ENCODE results near the gene ACADVL.

DNA sequence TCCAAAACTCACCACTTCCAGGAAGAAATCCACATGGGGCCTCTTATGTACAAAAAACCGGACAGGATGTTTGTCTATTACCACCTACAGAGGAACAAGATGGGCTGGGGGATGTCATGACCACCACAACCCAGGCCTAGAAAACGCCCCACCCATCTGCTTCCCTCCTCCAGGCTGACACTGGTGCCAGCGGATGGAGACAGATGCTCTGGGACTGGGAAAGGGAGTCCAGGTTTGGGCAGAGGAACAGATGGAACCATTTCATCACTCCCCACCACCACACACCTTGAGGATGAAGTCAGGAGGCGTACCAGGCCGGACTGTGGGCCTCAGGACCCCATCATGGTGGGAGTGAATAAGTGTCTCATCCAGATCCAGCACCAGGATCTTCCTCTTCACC, 27.0 kb downstream of the ACADVL start:
- TF ChIP-seq, protein P1, sequence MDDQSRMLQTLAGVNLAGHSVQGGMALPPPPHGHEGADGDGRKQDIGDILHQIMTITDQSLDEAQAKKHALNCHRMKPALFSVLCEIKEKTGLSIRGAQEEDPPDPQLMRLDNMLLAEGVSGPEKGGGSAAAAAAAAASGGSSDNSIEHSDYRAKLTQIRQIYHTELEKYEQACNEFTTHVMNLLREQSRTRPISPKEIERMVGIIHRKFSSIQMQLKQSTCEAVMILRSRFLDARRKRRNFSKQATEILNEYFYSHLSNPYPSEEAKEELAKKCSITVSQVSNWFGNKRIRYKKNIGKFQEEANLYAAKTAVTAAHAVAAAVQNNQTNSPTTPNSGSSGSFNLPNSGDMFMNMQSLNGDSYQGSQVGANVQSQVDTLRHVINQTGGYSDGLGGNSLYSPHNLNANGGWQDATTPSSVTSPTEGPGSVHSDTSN (IDR thresholded peaks at IDR 0.05): no peak
- TF ChIP-seq, protein P2, sequence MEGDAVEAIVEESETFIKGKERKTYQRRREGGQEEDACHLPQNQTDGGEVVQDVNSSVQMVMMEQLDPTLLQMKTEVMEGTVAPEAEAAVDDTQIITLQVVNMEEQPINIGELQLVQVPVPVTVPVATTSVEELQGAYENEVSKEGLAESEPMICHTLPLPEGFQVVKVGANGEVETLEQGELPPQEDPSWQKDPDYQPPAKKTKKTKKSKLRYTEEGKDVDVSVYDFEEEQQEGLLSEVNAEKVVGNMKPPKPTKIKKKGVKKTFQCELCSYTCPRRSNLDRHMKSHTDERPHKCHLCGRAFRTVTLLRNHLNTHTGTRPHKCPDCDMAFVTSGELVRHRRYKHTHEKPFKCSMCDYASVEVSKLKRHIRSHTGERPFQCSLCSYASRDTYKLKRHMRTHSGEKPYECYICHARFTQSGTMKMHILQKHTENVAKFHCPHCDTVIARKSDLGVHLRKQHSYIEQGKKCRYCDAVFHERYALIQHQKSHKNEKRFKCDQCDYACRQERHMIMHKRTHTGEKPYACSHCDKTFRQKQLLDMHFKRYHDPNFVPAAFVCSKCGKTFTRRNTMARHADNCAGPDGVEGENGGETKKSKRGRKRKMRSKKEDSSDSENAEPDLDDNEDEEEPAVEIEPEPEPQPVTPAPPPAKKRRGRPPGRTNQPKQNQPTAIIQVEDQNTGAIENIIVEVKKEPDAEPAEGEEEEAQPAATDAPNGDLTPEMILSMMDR (IDR thresholded peaks at IDR 0.05): no peak
- TF ChIP-seq TCF12 (IDR thresholded peaks at IDR 0.05) (no peak), EP300 (IDR thresholded peaks at IDR 0.05; ENCODE audit: borderline replicate concordance in 1 of 2, low read depth in 1 of 2, low read length in 1 of 2) (no peak), CHD2 (IDR thresholded peaks at IDR 0.05; ENCODE audit: low read length, partially characterized antibody) (no peak), SMC3 (IDR thresholded peaks at IDR 0.05; ENCODE audit: low read depth, low read length) (no peak), MEF2A (IDR thresholded peaks at IDR 0.05; ENCODE audit: borderline replicate concordance, low read depth) (no peak), YY1 (IDR thresholded peaks at IDR 0.05; ENCODE audit: low read depth) (no peak)
- TF ChIP-seq, protein P3, sequence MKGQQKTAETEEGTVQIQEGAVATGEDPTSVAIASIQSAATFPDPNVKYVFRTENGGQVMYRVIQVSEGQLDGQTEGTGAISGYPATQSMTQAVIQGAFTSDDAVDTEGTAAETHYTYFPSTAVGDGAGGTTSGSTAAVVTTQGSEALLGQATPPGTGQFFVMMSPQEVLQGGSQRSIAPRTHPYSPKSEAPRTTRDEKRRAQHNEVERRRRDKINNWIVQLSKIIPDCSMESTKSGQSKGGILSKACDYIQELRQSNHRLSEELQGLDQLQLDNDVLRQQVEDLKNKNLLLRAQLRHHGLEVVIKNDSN (IDR thresholded peaks at IDR 0.05; ENCODE audit: borderline replicate concordance, low read depth): no peak
- TF ChIP-seq, protein P4, sequence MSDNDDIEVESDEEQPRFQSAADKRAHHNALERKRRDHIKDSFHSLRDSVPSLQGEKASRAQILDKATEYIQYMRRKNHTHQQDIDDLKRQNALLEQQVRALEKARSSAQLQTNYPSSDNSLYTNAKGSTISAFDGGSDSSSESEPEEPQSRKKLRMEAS (IDR thresholded peaks at IDR 0.05; ENCODE audit: low read depth): no peak
- TF ChIP-seq, protein P5, sequence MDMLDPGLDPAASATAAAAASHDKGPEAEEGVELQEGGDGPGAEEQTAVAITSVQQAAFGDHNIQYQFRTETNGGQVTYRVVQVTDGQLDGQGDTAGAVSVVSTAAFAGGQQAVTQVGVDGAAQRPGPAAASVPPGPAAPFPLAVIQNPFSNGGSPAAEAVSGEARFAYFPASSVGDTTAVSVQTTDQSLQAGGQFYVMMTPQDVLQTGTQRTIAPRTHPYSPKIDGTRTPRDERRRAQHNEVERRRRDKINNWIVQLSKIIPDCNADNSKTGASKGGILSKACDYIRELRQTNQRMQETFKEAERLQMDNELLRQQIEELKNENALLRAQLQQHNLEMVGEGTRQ (IDR thresholded peaks at IDR 0.05; ENCODE audit: borderline replicate concordance, low read depth, low read length): no peak
- TF ChIP-seq, protein P6, sequence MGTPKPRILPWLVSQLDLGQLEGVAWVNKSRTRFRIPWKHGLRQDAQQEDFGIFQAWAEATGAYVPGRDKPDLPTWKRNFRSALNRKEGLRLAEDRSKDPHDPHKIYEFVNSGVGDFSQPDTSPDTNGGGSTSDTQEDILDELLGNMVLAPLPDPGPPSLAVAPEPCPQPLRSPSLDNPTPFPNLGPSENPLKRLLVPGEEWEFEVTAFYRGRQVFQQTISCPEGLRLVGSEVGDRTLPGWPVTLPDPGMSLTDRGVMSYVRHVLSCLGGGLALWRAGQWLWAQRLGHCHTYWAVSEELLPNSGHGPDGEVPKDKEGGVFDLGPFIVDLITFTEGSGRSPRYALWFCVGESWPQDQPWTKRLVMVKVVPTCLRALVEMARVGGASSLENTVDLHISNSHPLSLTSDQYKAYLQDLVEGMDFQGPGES (IDR thresholded peaks at IDR 0.05; ENCODE audit: low read depth, low read length): no peak
